ENCODE data around the gene TIMP4.

GRCh38 chr3:12114251-12114650 lies 44.5 kb downstream of the TIMP4 start:
- TF ChIP-seq CTCF (IDR thresholded peaks at IDR 0.05) (no peak), EP300 (IDR thresholded peaks at IDR 0.05) (no peak), POLR2A (IDR thresholded peaks at IDR 0.05) (no peak)

Measured in suprapubic skin (tissue), 3 donors.